A673 (cell line): ENCODE measurements around the gene PCYT1A. TPM values are rescaled to one million over a fixed set of nuclear protein-coding genes. Genes with fewer than 3 reads are reported as not detected.
"Not testable (repeated sequence)": the region's sequence is repeated elsewhere in the genome, so short reads cannot be mapped to it uniquely, and the experiment has no call there.

Source experiments
- BruUV-seq: library from RNA; stranded (reverse); fragments of 400-500 nt; replicated peaks from 2 replicates; lab custom pipeline; 2021; lab: Mats Ljungman, UMichigan
- CTCF ChIA-PET: fragments of 300-600 bp; sonication (Branson Sonifier 250); formaldehyde crosslinking; loops from one replicate; lab custom pipeline; 2022; ENCODE audit warnings: antibody characterized with exemption; lab: Charles Lee
- POLR2A ChIA-PET: fragments of 300-600 bp; sonication (Branson Sonifier 250); formaldehyde crosslinking; loops from one replicate; lab custom pipeline; 2022; ENCODE audit warnings: antibody characterized with exemption; ENCODE audit not compliant: low non-redundant PET; lab: Charles Lee
- DNase-seq: peaks from one replicate; pipeline ENCODE4 v3.0.0-alpha.2; 2015; ENCODE audit warnings: low spot score
- H3K27ac ChIP-seq: fragments of 200-600 bp; sonication (generic); 2 replicates; pipeline ENCODE4 v1.5.1; 2016; ENCODE audit warnings: mixed run types, low read depth, mild to moderate bottlenecking, mixed read lengths, antibody characterized with exemption, low read length; ENCODE audit not compliant: poor library complexity, severe bottlenecking
- H3K27me3 ChIP-seq: fragments of 200-600 bp; sonication (generic); replicated peaks from 2 replicates; pipeline ENCODE4 v1.6.1; 2017; ENCODE audit warnings: mixed run types, low read depth, mild to moderate bottlenecking, mixed read lengths, antibody characterized with exemption, low read length; ENCODE audit not compliant: insufficient read depth, poor library complexity
- H3K36me3 ChIP-seq: fragments of 200-600 bp; sonication (generic); 2 replicates; pipeline ENCODE4 v1.6.1; 2016; ENCODE audit warnings: mixed run types, mild to moderate bottlenecking, mixed read lengths, antibody characterized with exemption, low read length; ENCODE audit not compliant: insufficient read depth, poor library complexity, severe bottlenecking
- H3K4me1 ChIP-seq: fragments of 200-600 bp; sonication (generic); 2 replicates; pipeline ENCODE4 v1.6.1; 2017; ENCODE audit warnings: mixed run types, mild to moderate bottlenecking, mixed read lengths, antibody characterized with exemption, low read length; ENCODE audit not compliant: insufficient read depth, poor library complexity, severe bottlenecking
- H3K4me3 ChIP-seq: fragments of 200-600 bp; sonication (generic); 2 replicates; pipeline ENCODE4 v1.5.1; 2016; ENCODE audit warnings: low read depth, mixed run types, mild to moderate bottlenecking, mixed read lengths, low read length; ENCODE audit not compliant: poor library complexity, severe bottlenecking
- H3K9me3 ChIP-seq: fragments of 200-600 bp; sonication (generic); 2 replicates; pipeline ENCODE4 v1.6.1; 2016; ENCODE audit warnings: mixed run types, low read depth, mild to moderate bottlenecking, mixed read lengths, antibody characterized with exemption, low read length; ENCODE audit not compliant: poor library complexity, severe bottlenecking
- CTCF ChIP-seq: fragments of 300-800, 200-600 bp; sonication (generic); conservative IDR thresholded peaks from 2 replicates; pipeline ENCODE4 v1.5.1; 2017; ENCODE audit warnings: low read depth, mild to moderate bottlenecking, antibody characterized with exemption, low read length, moderate library complexity, mixed read lengths
- EZH2 ChIP-seq: fragments of 200-600 bp; sonication (generic); IDR thresholded peaks from 2 replicates; pipeline ENCODE4 v1.6.1; 2017; ENCODE audit warnings: borderline replicate concordance, low read depth, mild to moderate bottlenecking, mixed read lengths, antibody characterized with exemption, low read length; ENCODE audit not compliant: poor library complexity, severe bottlenecking
- intact Hi-C: fragments of 100-400 bp; cut with micrococcal nuclease; formaldehyde crosslinking; loops from one replicate; pipeline ENCODE4 v1.10.0; 2022; ENCODE audit not compliant: unreplicated experiment
- total RNA-seq: library from RNA; stranded (reverse); gene quantifications from 2 replicates; pipeline ENCODE4 v1.2.3, GENCODE V29; 2021

The PCYT1A gene
- total RNA-seq, 1 experiment from 2014 or later, result 62.3 TPM

DNA sequence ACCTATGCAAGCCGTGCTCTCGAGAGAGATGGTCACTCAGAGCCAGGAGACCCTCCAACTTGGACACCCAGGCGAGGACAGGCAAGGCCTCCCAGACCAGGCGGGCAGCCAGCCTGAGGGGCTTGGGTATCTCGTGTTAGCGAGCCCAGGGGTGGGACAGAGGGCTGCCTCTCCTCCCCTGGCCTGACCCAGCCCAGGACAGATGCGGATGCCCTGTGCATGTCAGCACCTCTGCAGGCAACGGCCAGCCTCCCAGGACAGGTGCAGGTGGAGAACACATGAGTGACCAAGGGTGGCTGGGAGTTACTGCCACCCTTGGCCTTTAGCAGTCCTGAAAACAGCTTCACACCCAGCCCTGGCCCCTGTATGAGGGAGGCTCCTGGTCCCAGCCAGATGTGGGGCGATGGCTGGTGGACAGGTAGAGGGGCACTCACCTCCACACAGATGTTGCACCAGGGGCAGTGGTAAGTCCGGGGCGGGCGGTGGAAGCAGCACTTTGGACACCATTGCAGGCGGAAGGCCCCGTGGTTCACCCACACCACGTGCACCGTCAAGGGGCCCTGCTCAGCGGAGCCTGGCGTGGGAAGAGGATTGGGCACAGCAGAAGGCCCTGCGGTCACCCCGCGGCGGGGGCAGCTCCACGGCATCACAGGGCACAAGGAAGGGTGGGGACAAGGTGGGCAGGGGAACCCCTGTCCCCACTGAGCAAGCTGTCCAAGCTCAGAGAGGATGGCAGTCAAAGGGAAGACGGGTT, 78.4 kb downstream of the PCYT1A start:
- CTCF ChIA-PET, result interaction anchor here (0.5 kb wide), 1 partner anchor 136 kb away, joined by 3 read pairs; no protein-coding TSS in a partner anchor
- intact Hi-C loops, result no loop called here
- TF ChIP-seq EZH2 (no peak), CTCF (no peak)
- no peak for DNase-seq
- Histone ChIP-seq H3K9me3 (no peaks in the 10 kb centered on the region), H3K27ac (no peak overlapping the region), H3K4me3 (no peak overlapping the region), H3K4me1 (no peaks in the 10 kb centered on the region), H3K36me3 (no peaks in the 10 kb centered on the region), H3K27me3 (no peaks in the 10 kb centered on the region)
- no TSS peak for BruUV-seq
- POLR2A ChIA-PET, result no interaction called here

DNA sequence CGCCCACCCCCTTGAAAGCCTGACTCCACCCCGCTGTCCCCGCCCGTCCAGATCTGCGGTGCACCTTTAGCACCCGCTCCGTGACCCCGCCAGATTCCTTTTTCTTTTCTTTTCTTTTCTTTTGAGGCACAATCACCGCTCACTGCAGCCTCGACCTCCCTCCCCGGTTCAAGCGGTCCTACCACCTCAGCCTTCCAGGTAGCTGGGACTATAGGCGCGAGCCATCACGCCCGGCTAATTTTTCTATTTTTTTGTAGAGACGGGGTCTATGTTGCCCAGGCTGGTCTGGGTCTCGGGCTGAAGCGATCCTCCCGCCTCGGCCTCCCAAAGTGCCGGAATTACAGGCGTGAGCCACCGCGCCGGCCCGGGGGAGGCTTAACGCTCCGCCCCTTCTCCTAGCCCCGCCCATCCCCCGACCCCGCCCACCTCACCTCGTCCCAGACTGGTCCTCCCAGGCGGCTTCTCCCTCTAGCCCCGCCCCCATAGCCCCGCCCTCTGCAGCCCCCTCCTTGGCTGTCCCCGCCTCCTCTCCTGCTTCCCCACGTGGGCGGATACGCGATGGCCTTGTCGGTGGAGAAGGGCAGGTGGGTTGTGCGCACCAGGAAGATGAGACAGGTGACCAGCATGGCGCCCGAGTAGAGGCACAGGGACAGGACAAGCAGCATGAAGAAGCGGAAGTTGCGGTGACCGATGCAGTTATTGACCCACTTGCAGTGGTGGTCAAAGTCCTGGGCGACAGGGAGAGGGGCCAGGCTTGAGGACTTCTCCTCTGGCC, 79.5 kb downstream of the PCYT1A start:
- no peak for TF ChIP-seq CTCF
- TF ChIP-seq EZH2, result no peak
- intact Hi-C loops, result no loop called here
- no TSS peak for BruUV-seq
- POLR2A ChIA-PET, result no interaction called here
- H3K4me1 ChIP-seq, result no peaks in the 10 kb centered on the region
- peak; percentile 69 for DNase-seq
- no peaks in the 10 kb centered on the region for H3K9me3 ChIP-seq
- CTCF ChIA-PET, result no interaction called here
- H3K27me3 ChIP-seq, result no peaks in the 10 kb centered on the region
- H3K36me3 ChIP-seq, result no peaks in the 10 kb centered on the region
- H3K4me3 ChIP-seq, result peak overlapping the region; percentile 48
- no peak overlapping the region for H3K27ac ChIP-seq

- Histone ChIP-seq H3K27me3 (no peaks in the 10 kb centered on the region), H3K9me3 (no peaks in the 10 kb centered on the region), H3K36me3 (no peaks in the 10 kb centered on the region), H3K27ac (no peak overlapping the region), H3K4me1 (no peaks in the 10 kb centered on the region), H3K4me3 (peak overlapping the region; percentile 48)
- ChIA-PET CTCF (no interaction called here), POLR2A (no interaction called here)
- TF ChIP-seq CTCF, result no peak
- TF ChIP-seq EZH2, result no peak
- no TSS peak for BruUV-seq
- no peak for DNase-seq
- intact Hi-C loops, result no loop called here
Observed at GRCh38 chr3:196207159-196207832, 80.2 kb downstream of the PCYT1A start.

GRCh38 chr3:196205442-196206205, 81.9 kb downstream of the PCYT1A start:
- BruUV-seq, H3K4me1 ChIP-seq, H3K36me3 ChIP-seq, H3K9me3 ChIP-seq, H3K4me3 ChIP-seq, POLR2A ChIA-PET, H3K27me3 ChIP-seq, H3K27ac ChIP-seq, intact Hi-C loops, DNase-seq: not testable (repeated sequence)
- CTCF ChIA-PET, result interaction anchor here (0.6 kb wide), 1 partner anchor 348 kb away, joined by 3 read pairs; no protein-coding TSS in a partner anchor
